ENCODE measurements around the gene MAD1L1.

DNA sequence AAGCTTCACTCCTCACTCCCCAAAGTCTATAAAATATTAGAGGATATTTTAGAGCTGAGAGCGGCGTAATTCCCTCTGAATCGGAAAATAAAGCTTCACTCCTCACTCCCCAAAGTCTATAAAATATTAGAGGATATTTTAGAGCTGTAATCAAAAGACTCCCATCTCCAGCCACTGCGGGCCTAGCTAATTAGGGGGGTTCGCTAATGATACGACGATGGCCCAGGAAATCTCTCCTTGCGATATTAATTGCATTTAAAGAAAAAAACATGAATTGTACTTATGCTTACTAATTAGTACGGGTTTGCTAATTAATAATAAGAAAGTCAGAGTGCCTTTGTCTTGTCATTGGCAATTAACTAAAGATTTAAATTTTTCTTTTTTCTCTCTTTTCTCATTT lies 235.9 kb downstream of the MAD1L1 start:
- TF ChIP-seq TCF7L2 (IDR thresholded peaks at IDR 0.05; ENCODE audit: borderline replicate concordance, extremely low read depth, insufficient read depth, insufficient read length), result no peak
- no peak for TF ChIP-seq POLR2AphosphoS5 (IDR thresholded peaks at IDR 0.05; ENCODE audit: low read depth, low read length)
- TF ChIP-seq, protein P1, sequence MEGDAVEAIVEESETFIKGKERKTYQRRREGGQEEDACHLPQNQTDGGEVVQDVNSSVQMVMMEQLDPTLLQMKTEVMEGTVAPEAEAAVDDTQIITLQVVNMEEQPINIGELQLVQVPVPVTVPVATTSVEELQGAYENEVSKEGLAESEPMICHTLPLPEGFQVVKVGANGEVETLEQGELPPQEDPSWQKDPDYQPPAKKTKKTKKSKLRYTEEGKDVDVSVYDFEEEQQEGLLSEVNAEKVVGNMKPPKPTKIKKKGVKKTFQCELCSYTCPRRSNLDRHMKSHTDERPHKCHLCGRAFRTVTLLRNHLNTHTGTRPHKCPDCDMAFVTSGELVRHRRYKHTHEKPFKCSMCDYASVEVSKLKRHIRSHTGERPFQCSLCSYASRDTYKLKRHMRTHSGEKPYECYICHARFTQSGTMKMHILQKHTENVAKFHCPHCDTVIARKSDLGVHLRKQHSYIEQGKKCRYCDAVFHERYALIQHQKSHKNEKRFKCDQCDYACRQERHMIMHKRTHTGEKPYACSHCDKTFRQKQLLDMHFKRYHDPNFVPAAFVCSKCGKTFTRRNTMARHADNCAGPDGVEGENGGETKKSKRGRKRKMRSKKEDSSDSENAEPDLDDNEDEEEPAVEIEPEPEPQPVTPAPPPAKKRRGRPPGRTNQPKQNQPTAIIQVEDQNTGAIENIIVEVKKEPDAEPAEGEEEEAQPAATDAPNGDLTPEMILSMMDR (IDR thresholded peaks at IDR 0.05 in 2 of 3, conservative IDR thresholded peaks at IDR 0.05 in 1 of 3; ENCODE audit: borderline replicate concordance in 1 of 3, insufficient read depth in 1 of 3, low read depth in 2 of 3, low read length in 2 of 3), result no peak
- TF ChIP-seq EZH2 (IDR thresholded peaks at IDR 0.05), result no peak
- no peak for TF ChIP-seq MAX (IDR thresholded peaks at IDR 0.05)
- TF ChIP-seq EZH2phosphoT487 (IDR thresholded peaks at IDR 0.05; ENCODE audit: borderline replicate concordance), result no peak
- TF ChIP-seq CEBPB (IDR thresholded peaks at IDR 0.05; ENCODE audit: low read depth), result no peak
- no peak for TF ChIP-seq POLR2A (IDR thresholded peaks at IDR 0.05; ENCODE audit: borderline replicate concordance, extremely low read depth, insufficient read depth, insufficient read length)
- TF ChIP-seq, protein P2, sequence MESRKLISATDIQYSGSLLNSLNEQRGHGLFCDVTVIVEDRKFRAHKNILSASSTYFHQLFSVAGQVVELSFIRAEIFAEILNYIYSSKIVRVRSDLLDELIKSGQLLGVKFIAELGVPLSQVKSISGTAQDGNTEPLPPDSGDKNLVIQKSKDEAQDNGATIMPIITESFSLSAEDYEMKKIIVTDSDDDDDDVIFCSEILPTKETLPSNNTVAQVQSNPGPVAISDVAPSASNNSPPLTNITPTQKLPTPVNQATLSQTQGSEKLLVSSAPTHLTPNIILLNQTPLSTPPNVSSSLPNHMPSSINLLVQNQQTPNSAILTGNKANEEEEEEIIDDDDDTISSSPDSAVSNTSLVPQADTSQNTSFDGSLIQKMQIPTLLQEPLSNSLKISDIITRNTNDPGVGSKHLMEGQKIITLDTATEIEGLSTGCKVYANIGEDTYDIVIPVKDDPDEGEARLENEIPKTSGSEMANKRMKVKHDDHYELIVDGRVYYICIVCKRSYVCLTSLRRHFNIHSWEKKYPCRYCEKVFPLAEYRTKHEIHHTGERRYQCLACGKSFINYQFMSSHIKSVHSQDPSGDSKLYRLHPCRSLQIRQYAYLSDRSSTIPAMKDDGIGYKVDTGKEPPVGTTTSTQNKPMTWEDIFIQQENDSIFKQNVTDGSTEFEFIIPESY (IDR thresholded peaks at IDR 0.05; ENCODE audit: extremely low read depth, insufficient replicate concordance, low read length), result no peak
- no peak for TF ChIP-seq SRF (IDR thresholded peaks at IDR 0.05; ENCODE audit: low read depth)
- no peak for TF ChIP-seq FOSL1 (IDR thresholded peaks at IDR 0.05; ENCODE audit: low read depth)
- TF ChIP-seq ATF3 (IDR thresholded peaks at IDR 0.05), result no peak
